Epithelial cell of alveolus of lung (primary cell): ENCODE results near the gene ZNF557. TPM values are rescaled to one million over a fixed set of nuclear protein-coding genes. Genes with fewer than 3 reads are reported as not detected.

Source experiments
- total RNA-seq: library from RNA; depleted of rRNA; stranded (reverse); fragments of >200 nt; gene quantifications from 2 replicates; pipeline ENCODE4 v1.2.1, GENCODE V29; 2015

The ZNF557 gene
- total RNA-seq, result 6.2 and 7.2 TPM in 2 replicates

DNA sequence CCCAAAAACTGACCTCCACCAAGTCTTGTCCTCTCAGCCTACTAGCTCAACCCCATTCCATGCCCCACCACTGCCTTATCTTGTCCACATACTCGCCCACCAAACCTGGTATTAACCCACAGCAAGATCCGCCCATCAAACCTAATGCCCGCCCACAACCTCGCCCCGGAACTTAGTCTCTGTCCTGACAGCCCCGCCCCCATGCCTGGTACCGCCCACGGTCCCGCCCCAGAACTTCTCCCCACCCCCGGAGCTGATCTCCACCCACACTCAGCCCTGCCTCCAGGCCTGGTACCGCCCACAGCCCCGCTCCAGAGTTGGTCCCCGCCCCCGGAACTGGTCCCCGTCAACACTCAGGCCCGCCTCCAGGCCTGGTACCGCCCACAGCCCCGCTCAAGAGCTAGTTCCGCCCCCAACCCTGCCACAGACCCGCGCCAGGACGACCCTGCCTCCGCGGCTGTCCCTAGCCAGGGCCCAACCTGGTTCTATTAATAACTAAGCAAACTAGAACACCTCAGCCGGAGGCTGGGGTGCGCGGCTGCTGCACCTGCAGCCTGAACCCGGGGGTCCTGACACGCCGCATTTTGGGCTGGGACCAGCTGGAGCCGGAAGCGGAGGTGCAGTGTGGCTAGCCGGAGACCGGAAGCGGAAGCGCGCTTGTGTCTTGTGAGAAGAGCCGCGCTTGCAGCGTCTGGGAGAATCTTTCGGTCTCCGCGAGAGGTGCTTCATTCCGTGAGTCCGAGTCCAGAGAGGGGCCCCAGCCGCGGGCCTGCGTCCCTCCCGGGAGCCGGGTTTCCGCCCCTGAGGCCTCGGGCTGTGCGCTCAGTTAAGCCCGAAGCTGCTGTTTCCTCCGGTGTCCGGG is at the start of gene ZNF557:
ZNF557 (plus strand) TSS at position 662 of the 862 bp plus-strand sequence. CDS start 5,372 bp downstream, outside the sequence.

DNA sequence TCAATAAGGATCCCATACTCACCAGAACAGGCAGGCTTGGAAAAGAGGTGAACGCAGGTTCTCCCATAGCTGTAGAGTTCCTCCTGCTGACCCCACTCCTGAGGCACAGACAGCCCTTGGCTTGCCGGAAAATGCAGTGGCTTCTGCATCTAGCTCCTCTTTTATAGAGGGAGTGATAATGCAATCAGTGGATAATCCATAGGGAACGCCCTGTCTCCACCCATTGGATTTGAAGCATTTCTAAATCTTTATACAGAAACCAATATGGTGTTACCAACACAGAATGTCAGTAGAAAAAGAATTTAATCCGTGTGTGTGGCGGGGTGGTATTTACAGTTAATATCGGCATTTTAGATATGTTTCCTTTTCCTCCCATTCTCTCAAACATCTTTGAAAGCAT is 48.2 kb upstream of the ZNF557 start, which contains the start of gene MBD3L2B:
MBD3L2B (minus strand) TSS at position 101 of the 400 bp plus-strand sequence; CDS start at position 67, 34 bp downstream.

DNA sequence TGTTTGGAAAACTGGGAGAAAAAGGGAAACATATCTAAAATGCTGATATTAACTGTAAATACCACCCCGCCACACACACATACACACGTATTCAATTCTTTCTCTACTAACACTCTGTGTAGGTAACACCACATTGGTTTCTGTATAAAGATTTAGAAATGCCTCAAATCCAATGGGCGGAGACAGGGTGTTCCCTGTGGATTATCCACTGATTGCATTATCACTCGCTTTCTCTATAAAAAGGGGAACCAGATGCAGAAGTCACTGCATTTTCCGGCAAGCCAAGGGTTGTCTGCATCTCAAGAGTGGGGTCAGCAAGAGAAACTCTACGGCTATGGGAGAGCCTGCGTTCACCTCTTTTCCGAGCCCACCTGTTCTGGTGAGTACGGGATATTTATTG is 39.2 kb upstream of the ZNF557 start, which contains the start of gene MBD3L5:
MBD3L5 (plus strand) TSS at position 301 of the 400 bp plus-strand sequence; CDS start at position 335, 34 bp downstream.

DNA sequence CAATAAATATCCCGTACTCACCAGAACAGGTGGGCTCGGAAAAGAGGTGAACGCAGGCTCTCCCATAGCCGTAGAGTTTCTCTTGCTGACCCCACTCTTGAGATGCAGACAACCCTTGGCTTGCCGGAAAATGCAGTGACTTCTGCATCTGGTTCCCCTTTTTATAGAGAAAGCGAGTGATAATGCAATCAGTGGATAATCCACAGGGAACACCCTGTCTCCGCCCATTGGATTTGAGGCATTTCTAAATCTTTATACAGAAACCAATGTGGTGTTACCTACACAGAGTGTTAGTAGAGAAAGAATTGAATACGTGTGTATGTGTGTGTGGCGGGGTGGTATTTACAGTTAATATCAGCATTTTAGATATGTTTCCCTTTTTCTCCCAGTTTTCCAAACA is 29.4 kb upstream of the ZNF557 start, which contains the start of gene MBD3L4:
MBD3L4 (minus strand) TSS at position 101 of the 400 bp plus-strand sequence; CDS start at position 66, 35 bp downstream.

DNA sequence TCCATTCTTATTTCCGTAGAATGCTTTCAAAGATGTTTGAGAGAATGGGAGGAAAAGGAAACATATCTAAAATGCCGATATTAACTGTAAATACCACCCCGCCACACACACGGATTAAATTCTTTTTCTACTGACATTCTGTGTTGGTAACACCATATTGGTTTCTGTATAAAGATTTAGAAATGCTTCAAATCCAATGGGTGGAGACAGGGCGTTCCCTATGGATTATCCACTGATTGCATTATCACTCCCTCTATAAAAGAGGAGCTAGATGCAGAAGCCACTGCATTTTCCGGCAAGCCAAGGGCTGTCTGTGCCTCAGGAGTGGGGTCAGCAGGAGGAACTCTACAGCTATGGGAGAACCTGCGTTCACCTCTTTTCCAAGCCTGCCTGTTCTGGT is 20.5 kb upstream of the ZNF557 start, which contains the start of gene MBD3L2:
MBD3L2 (plus strand) TSS at position 301 of the 400 bp plus-strand sequence; CDS start at position 354, 53 bp downstream.

DNA sequence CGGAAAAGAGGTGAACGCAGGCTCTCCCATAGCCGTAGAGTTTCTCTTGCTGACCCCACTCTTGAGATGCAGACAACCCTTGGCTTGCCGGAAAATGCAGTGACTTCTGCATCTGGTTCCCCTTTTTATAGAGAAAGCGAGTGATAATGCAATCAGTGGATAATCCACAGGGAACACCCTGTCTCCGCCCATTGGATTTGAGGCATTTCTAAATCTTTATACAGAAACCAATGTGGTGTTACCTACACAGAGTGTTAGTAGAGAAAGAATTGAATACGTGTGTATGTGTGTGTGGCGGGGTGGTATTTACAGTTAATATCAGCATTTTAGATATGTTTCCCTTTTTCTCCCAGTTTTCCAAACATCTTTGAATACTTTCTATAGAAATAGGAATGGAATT is 10.9 kb upstream of the ZNF557 start, which contains the start of gene MBD3L3:
MBD3L3 (minus strand) TSS at position 101 of the 400 bp plus-strand sequence; CDS start at position 30, 71 bp downstream.

Other genes with a start within 250 kb of the ZNF557 start
- gene ADGRE1, start 182.1 kb upstream of the ZNF557 start, total RNA-seq, result not detected in 2 replicates
- gene MBD3L2B, start 48.3 kb upstream of the ZNF557 start, total RNA-seq, result not detected in 2 replicates
- gene MBD3L5, start 39.1 kb upstream of the ZNF557 start, total RNA-seq, result not detected in 2 replicates
- not detected in 2 replicates for gene MBD3L4, start 29.5 kb upstream of the ZNF557 start, total RNA-seq
- gene MBD3L2, start 20.4 kb upstream of the ZNF557 start, total RNA-seq, result not detected in 2 replicates
- not detected in 2 replicates for gene MBD3L3, start 11.0 kb upstream of the ZNF557 start, total RNA-seq
- 6.3 and 14.9 TPM in 2 replicates for gene INSR, start 224.7 kb downstream of the ZNF557 start, total RNA-seq